Measurements from ENCODE around the gene LINGO3. TPM values are rescaled to one million over a fixed set of nuclear protein-coding genes. Genes with fewer than 3 reads are reported as not detected.

The LINGO3 gene
- total and polyA plus RNA-seq, 2 of the 8 experiments (the other 6 are each of a cell fraction or from before 2014, with no cell fraction given), result 0.59 TPM; not detected in 1

DNA sequence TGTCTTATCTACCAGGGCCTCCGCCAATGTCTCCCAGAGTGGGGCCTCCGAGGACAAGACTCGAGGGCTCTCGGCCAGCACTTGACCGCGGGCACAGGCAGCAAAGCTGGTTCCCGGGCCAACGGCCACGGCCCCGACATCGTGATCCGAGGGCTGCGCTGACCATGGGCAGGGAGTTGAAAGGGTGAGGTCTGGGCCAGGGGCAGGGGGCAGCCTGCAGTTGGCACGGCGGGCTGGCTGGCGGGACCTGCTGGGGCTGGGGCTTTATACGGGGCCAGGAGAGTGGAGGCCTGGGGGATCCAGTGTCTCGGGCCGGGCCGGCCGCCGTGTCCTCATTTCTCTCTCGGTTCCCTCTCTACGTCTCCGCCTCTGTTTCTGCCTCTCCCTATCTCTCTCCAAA is 9.8 kb upstream of the LINGO3 start:
- no peak overlapping the region for H3K27ac ChIP-seq (ENCODE audit: low read depth, low read length)
- POLR2A ChIA-PET (ENCODE audit: partially characterized antibody), result interaction anchor here (0.6 to 4.1 kb wide), 7 partner anchors 9 to 1531 kb away, joined by 3 to 29 read pairs (median 4); partner anchors contain the start of genes LSM7 and PEAK3
- H3K9me3 ChIP-seq (ENCODE audit: insufficient read depth in 2 of 2, low read depth in 1 of 2, low read length in 1 of 2), result no peaks in the 10 kb centered on the region
- H3K56ac ChIP-seq (replicated peaks; ENCODE audit: insufficient read length, low read depth, low read length), result no peak overlapping the region
- peaks cover 0 to 4% (median under 1%) of the 10 kb centered on the region in 4 experiments; a peak in 4 of 7 replicates for H3K4me1 ChIP-seq (replicated peaks in 1 of 4; ENCODE audit: control insufficient read depth in 3 of 4, insufficient read depth in 4 of 4, low read length in 3 of 4)
- H3K23ac ChIP-seq (ENCODE audit: insufficient read length), result no peak overlapping the region
- no peak overlapping the region for H3K18ac ChIP-seq (ENCODE audit: extremely low read depth, low read length)
- no peak overlapping the region for H4K5ac ChIP-seq (ENCODE audit: insufficient read length, low read depth, low read length)
- no peak overlapping the region for H3K4me3 ChIP-seq (ENCODE audit: extremely low read depth in 1 of 4, insufficient read depth in 2 of 4, low read depth in 3 of 4, low read length in 4 of 4)
- no peak overlapping the region for H2BK12ac ChIP-seq (ENCODE audit: low read depth, low read length)
- no peaks in the 10 kb centered on the region for H3K79me1 ChIP-seq (ENCODE audit: low read depth, low read length)
- H2BK120ac ChIP-seq (replicated peaks; ENCODE audit: low read depth, low read length), result no peak overlapping the region
- H3K4ac ChIP-seq (replicated peaks; ENCODE audit: insufficient read length, low read depth, low read length), result no peak overlapping the region
- no peaks in the 10 kb centered on the region for H3K23me2 ChIP-seq (ENCODE audit: low read depth, low read length)
- CTCF ChIA-PET (ENCODE audit: partially characterized antibody), result interaction anchor here (1.0 to 9.8 kb wide), 11 partner anchors 9 to 104 kb away, joined by 3 to 106 read pairs (median 7); partner anchors contain the start of genes LSM7, PEAK3, PLEKHJ1 and SPPL2B
- H2BK15ac ChIP-seq (ENCODE audit: low read length), result no peak overlapping the region
- no peak overlapping the region for H4K91ac ChIP-seq (replicated peaks; ENCODE audit: insufficient read length, low read length)
- TF ChIP-seq SP4 (IDR thresholded peaks at IDR 0.05; ENCODE audit: low read length) (no peak), POU5F1 (IDR thresholded peaks at IDR 0.05; ENCODE audit: low read depth, low read length) (no peak), FOSL1 (IDR thresholded peaks at IDR 0.05; ENCODE audit: insufficient read depth, low read depth, low read length) (no peak), RFX5 (IDR thresholded peaks at IDR 0.05; ENCODE audit: borderline replicate concordance, low read depth, low read length) (no peak), JUND (IDR thresholded peaks at IDR 0.05; ENCODE audit: low read length) (no peak), SIRT6 (IDR thresholded peaks at IDR 0.05; ENCODE audit: low read length) (no peak), RAD21 (IDR thresholded peaks at IDR 0.05 in 1 of 2, conservative IDR thresholded peaks at IDR 0.05 in 1 of 2; ENCODE audit: low read depth in 2 of 2, low read length in 2 of 2) (no peak), ZNF274 (IDR thresholded peaks at IDR 0.05; ENCODE audit: borderline replicate concordance, extremely low read depth, low read length) (no peak), CEBPB (IDR thresholded peaks at IDR 0.05; ENCODE audit: low read depth, low read length) (no peak), EGR1 (IDR thresholded peaks at IDR 0.05; ENCODE audit: borderline replicate concordance, low read depth, low read length) (no peak), JUN (IDR thresholded peaks at IDR 0.05; ENCODE audit: low read depth, low read length) (no peak), CBX8 (IDR thresholded peaks at IDR 0.05; ENCODE audit: borderline replicate concordance, low read depth, low read length) (no peak), NANOG (IDR thresholded peaks at IDR 0.05; ENCODE audit: insufficient read depth, low read depth, low read length, poor library complexity, severe bottlenecking) (no peak)
- FAIRE-seq (no peak), DNase-seq (ENCODE audit: low read depth in 1 of 2, low spot score in 2 of 2) (no peak)
- H3K27me3 ChIP-seq (replicated peaks in 1 of 4; ENCODE audit: control insufficient read depth in 3 of 4, extremely low read depth in 1 of 4, insufficient read depth in 3 of 4, low read length in 3 of 4), result no peaks in the 10 kb centered on the region
- H3K36me3 ChIP-seq (ENCODE audit: control insufficient read depth in 2 of 4, insufficient read depth in 4 of 4, low read length in 3 of 4), result no peaks in the 10 kb centered on the region; a peak in 1 of 8 replicates
- no peak overlapping the region for H3K14ac ChIP-seq (ENCODE audit: insufficient read length)
- H3K79me2 ChIP-seq (ENCODE audit: control insufficient read depth in 1 of 2, insufficient read depth in 2 of 2, low read length in 2 of 2), result no peaks in the 10 kb centered on the region
- H3K9ac ChIP-seq (replicated peaks in 1 of 4; ENCODE audit: extremely low read depth in 1 of 4, low read depth in 3 of 4, low read length in 3 of 4), result no peak overlapping the region
- no peak overlapping the region for H2AK5ac ChIP-seq (ENCODE audit: low read depth, low read length)
- no peak overlapping the region for H2BK5ac ChIP-seq (ENCODE audit: low read depth, low read length)
- H2AFZ ChIP-seq (ENCODE audit: low read length), result no peak overlapping the region
- no peak overlapping the region for H2BK20ac ChIP-seq (ENCODE audit: low read length)
- H4K20me1 ChIP-seq (replicated peaks in 1 of 2; ENCODE audit: control insufficient read depth in 1 of 2, insufficient read depth in 2 of 2, low read length in 2 of 2), result peaks cover 0 to 1% of the 10 kb centered on the region in 2 experiments
- H4K8ac ChIP-seq (ENCODE audit: extremely low read depth, insufficient read depth, low read length), result no peak overlapping the region
- WGBS, 2 experiments (ENCODE audit: extremely low coverage in 1 of 2, insufficient coverage in 1 of 2, insufficient read length in 1 of 2, insufficient replicate concordance in 2 of 2, low coverage in 1 of 2, low lambda C conversion rate in 2 of 2, missing lambda C conversion rate in 1 of 2), result 89% methylated on average over 25 of the region's 25 CpGs; no CpG with 5 or more reads in 1 of the 2 experiments
- H3K4me2 ChIP-seq (ENCODE audit: insufficient read depth in 1 of 2, low read depth in 2 of 2, low read length in 2 of 2), result no peak overlapping the region
